HG02981 (cell line): ENCODE measurements around the gene PSMD13.

Experiments
- ATAC-seq: cut with Tn5 transposase; IDR thresholded peaks from one replicate; pipeline ENCODE4 v1.9.1; 2021; ENCODE audit warnings: mild to moderate bottlenecking, moderate library complexity; ENCODE audit not compliant: unreplicated experiment

Gene PSMD13

DNA sequence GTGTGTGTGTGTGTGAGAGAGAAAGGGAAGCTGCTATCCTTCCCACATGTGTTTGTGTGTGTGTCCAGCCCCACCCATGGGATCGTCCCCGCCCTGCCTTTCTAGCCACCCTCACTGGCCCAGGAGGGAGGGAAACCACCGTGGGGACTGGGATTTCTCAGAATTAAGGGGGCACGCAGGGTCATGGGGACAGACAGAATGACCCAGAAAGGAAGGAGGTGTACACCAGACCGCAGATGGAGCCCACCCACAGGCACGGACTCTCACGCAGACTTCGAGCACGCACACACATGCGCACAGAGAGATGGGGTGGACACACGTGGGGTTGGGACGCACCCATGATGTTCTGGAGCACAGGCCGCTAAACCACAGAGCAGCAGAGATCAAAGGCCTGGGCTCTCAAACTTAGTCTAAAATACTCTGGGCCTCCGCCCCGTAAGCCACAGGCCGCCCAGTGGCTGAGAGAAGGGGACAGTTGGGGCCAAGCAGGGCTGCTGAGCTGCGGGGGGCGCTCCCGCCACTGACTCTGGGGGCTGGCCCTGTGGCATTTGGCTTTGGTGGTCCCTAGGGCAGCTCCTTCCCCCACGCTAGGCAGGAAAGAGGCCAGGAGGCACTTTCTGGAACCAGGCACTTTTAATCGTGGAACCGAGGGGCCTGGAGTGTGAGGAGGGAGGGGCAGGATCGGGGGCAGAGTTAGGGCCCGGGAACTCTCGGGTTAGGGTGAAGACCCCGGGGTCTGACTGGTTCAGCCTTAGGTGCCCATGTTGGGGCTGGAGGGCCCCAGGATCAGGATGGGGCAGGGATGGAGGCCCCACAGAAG lies 61.0 kb downstream of the PSMD13 start:
- no peak for ATAC-seq

GRCh38 chr11:298406-299065 lies 61.8 kb downstream of the PSMD13 start:
- no peak for ATAC-seq

DNA sequence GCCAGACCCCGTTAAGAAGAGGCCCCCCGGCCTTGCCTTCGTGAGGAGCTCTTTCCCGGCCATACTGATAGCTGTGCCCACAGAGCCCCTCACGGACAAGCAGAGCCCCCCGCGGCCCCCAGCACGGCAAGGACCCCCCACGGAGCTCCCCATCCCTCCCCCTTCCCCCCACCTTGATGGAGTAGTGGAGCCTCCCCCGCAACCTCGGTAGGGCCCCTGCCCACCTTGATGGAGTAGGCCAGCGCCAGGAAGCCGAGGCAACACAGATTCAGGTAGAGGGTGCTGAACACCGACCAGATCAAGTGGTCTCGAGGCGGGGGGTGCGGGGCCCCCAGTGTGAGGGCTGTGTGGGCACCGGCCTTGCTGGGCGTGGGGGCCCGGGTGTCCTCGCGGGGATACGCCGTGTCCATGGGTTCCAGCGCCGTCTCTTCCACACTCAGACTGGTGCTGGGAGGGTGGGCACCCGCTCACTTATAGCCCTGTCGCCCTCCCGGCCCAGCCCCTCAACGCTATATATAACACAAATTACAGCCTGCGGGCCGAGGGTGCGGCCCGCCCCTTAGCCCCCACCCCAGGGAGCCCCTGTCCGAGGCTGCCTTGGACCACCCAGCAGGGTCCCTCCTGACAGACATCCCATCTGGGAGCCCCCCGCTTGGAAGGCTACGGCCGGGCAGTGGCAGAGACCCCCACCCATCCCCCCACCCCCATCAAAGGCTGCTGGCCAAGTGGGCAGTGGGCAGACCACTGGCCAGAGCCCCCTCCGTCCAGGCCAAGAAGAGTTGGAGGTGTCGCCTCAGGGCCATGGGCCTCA lies 62.5 kb downstream of the PSMD13 start, which contains the start of gene IFITM5:
IFITM5 (minus strand) TSS at position 446 of the 811 bp plus-strand sequence; CDS start at position 410, 36 bp downstream.
- no peak for ATAC-seq

DNA sequence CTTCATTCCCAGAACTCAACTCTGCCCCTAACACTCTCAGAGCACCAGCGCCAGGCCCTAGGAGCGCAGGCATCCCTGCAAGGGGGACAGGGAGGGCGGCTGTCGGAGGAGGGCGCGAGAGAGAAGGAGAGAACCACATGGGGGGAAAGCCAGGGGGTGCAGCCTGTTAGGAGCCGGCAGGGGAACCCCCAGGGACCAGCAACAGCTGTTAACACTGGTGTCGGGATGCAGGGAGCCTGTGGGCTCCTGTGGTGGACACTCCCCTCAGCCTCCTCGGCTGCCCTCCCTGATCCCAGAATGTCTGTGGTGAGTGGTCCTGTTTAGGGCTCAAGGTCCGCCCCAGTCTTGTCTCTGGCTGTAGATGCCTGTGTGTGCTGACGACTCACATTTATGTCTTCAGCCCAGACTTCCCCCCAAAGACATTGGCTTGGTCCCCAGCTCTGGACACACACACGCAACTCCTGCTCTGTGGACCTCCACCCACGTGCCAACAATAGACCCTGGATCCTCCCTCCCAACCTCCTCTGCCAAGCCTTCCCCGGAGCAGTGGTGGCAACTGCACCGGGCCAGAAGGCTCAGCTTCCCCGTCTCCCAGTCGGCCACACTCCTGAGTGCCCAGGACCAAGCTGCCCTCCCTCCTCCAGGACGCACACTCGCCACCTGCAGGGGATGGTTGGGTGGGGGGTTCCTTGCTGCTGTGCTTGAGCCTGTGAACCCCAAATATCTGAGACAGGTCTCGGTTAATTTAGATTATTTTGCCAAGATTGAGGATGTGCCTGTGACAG lies 63.4 kb downstream of the PSMD13 start:
- no peak for ATAC-seq
